Measurements from ENCODE around the gene IKBIP. TPM values are rescaled to one million over a fixed set of nuclear protein-coding genes. Genes with fewer than 3 reads are reported as not detected.
"Not testable (repeated sequence)": the region's sequence is repeated elsewhere in the genome, so short reads cannot be mapped to it uniquely, and the experiment has no call there.

The IKBIP gene
- polyA plus RNA-seq, 6 donors from 2014 or later = 6.9 to 12.1 (median 10.2) TPM

DNA sequence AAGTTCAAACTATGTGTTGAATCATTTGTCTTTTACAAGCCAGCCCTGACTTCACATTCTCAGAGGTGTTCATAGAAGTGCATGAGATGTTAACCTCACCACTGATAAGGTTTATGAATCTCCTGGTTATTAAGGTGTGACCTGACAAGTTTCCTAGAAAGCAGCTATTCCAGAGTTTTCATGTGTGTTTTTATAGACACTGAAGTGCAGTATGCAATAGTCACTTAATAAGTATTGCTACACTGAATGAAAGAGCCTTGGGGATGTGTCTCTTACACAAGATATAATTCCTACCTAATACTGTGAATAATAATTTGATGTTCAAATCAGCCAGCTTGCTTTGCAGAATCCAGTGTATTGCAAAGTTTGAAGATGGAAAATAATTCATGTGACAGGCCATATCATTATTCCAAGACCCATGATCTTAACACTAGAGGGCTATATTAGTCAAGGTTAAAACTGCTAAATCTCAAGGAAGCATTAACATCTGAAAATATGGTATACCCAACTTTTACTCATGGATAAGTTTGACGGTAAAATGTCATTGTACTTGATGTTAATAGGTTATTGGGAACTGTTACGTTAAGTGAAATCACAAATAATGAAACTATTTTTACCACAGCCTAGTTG is 38.1 kb downstream of the IKBIP start:
- DNase-seq = no peak
- H3K4me1 Mint-ChIP-seq = peaks cover 5 to 9% (median 7%) of the 10 kb centered on the region in 3 donors
- no peaks in the 10 kb centered on the region for H3K27me3 Mint-ChIP-seq
- ATAC-seq (ENCODE audit: low read depth in 2 of 2) = no peak
- peak overlapping the region in 4 of 8 donors; percentile 75 to 93 (median 88) for H3K4me3 Mint-ChIP-seq
- H3K9me3 Mint-ChIP-seq = no peaks in the 10 kb centered on the region
- peak overlapping the region in 4 of 6 donors; percentile 92 to 97 (median 94) for H3K27ac Mint-ChIP-seq
- peaks cover 9 to 11% of the 10 kb centered on the region in 2 donors for H3K36me3 Mint-ChIP-seq

DNA sequence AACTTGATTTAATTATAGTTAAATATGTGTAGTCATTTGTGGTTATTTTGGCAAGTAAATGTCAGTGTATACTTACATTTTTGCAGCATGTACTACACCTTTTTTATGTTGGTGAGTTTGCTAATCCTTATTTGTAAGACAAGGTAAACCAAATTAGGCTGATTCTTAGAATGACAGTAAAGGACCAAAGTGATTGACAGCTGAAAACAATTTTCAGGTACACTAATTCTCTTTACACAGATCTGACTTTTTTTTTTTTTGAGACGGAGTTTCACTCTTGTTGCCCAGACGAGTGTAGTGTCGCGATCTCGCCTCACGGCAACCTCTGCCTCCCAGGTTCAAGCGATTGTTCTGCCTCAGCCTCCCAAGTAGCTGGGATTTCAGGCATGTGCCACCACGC is 42.7 kb downstream of the IKBIP start:
- no peaks in the 10 kb centered on the region for H3K27me3 Mint-ChIP-seq
- DNase-seq (no peak), ATAC-seq (ENCODE audit: low read depth in 2 of 2) (no peak)
- peaks cover 0 to 4% (median under 1%) of the 10 kb centered on the region in 3 donors for H3K4me1 Mint-ChIP-seq
- peak overlapping the region in 1 of 8 donors; percentile 60 for H3K4me3 Mint-ChIP-seq
- peaks cover 9 to 11% of the 10 kb centered on the region in 2 donors for H3K36me3 Mint-ChIP-seq
- peak overlapping the region in 1 of 6 donors; percentile 57 for H3K27ac Mint-ChIP-seq
- H3K9me3 Mint-ChIP-seq = no peaks in the 10 kb centered on the region

DNA sequence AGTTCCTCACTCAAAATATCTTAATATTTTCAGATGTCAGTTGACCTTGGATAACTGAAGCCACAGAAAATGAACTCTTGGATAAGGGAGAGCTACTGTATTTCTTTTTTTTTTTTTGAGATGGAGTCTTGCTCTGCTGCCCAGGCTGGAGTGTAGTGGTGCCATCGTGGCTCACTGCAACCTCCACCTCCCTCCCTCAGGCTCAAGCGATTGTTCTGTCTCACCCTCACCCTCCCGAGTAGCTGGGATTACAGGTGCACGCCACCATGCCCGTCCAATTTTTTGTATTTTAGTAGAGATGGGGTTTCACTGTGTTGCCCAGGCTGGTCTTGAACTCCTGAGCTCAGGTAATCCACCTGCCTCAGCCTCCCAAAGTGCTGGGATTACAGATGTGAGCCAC is 47.3 kb downstream of the IKBIP start:
- H3K27ac Mint-ChIP-seq = peak overlapping the region in 4 of 6 donors; percentile 37 to 76 (median 58)
- not testable (repeated sequence) for DNase-seq; ATAC-seq (ENCODE audit: low read depth in 2 of 2); H3K36me3 Mint-ChIP-seq; H3K27me3 Mint-ChIP-seq; H3K9me3 Mint-ChIP-seq
- H3K4me3 Mint-ChIP-seq = peak overlapping the region in 2 of 8 donors; percentile 15 to 33
- H3K4me1 Mint-ChIP-seq = peaks cover 21 to 31% (median 29%) of the 10 kb centered on the region in 3 donors

DNA sequence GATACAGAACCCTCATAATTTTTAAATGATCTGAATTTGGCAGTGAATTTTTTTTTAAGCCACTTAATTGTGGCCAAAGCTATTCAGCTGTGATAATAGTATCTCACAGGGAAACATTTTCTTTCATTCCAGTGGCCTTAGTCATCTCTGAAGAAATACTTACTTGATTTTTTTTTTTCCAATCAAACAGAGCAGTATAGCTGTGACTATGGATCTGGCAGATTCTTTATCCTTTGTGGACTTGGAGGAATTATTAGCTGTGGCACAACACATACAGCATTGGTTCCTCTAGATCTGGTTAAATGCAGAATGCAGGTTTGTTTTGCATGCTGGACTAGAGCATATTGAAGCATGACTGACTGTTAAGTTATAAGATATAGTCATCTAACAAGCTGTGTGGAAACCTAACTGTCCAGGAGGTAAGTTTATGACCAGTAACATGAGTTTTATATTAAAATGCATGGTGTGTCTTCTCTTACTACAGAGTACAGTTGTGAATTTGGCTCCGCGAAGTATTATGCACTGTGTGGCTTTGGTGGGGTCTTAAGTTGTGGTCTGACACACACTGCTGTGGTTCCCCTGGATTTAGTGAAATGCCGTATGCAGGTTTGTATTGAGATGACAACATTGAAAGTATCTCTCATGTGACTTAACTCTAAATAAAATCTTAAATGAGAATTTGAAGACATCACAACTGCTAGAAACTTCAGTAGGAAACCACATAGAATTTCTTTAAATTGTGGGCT is 49.2 kb downstream of the IKBIP start:
- Mint-ChIP-seq H3K36me3 (peaks cover 7% of the 10 kb centered on the region in 2 donors), H3K4me3 (peak overlapping the region; percentile 88 to 99 (median 97)), H3K27me3 (no peaks in the 10 kb centered on the region), H3K9me3 (no peaks in the 10 kb centered on the region), H3K4me1 (peaks cover 21 to 36% (median 29%) of the 10 kb centered on the region in 3 donors), H3K27ac (peak overlapping the region; percentile 55 to 99 (median 99))
- ATAC-seq (ENCODE audit: low read depth in 2 of 2) (no peak), DNase-seq (no peak)

DNA sequence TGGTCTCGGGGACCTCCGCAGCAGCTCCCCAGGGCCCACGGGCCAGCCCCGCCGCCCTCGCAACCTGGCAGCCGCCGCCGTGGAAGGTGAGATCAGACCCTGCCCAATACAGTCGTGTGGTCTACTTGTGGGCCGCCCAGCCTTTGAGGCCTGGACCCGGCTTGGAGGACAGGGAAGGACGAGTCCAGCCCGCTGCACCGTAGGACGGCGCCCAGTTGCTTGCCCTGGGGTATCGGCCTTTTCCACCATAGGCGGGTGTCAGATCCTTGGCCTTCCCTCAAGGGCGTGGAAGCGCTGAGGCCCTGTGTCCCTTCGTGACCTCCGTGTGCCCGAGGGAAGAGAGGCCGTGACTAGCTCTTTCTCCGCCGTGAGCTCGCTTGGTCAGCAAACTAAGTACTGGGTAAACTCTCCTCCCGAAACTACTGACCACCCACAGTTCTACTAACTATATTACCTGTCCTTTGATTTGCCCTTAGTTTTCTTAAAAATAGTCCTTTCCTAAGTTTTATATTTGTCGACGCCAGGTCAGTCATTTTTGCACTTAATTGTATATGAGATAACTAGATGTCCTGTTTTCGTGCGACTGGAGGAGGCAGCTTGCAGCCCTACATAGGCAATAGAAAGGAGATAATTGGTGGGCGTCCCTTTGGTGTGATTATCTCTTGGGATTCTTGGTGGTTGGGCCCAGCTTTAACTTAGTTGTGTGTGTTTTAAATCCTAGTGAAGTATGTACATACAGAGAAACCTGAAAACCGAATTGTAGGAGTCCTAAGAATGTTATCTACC is 50.3 kb downstream of the IKBIP start:
- Mint-ChIP-seq H3K9me3 (no peaks in the 10 kb centered on the region), H3K36me3 (peaks cover 7% of the 10 kb centered on the region in 2 donors), H3K4me3 (peak overlapping the region; percentile 88 to 99 (median 97)), H3K27me3 (no peaks in the 10 kb centered on the region), H3K27ac (peak overlapping the region; percentile 95 to 99 (median 99)), H3K4me1 (peaks cover 21 to 36% (median 29%) of the 10 kb centered on the region in 3 donors)
- ATAC-seq (ENCODE audit: low read depth in 2 of 2) (no peak), DNase-seq (no peak)

DNA sequence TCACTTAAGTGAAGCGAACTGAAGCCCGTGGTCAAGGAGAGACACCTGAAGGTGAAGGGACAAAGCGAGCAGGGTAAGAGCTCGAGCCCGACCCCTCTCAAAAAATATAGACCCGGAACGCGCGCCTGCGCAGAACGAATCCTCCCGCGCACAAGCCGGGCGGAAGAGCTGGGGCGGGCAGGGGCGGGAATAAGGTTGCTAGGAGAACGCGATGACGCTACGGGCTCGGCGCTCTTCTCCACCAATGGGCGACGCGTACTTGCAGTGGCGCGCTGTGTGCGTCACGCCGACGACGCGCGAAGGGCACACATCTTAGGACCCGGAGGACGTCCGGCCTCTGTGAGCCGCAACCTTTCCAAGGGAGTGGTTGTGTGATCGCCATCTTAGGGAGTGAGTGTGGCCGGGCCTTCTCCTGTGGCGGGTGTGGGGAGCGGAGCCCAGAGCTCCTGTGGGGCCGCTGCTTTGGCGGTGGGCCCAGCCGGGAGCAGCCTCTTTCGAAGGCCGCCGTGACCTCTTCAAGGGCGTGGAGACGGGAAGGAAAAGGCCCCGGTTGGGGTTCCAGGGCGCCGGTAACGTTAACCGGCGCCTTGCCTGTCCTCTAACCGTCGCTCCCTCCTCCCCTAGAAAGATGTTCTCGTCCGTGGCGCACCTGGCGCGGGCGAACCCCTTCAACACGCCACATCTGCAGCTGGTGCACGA is 51.1 kb downstream of the IKBIP start, which contains the start of gene SLC25A3:
Gene SLC25A3, plus strand, starts transcription at position 336 of the 699 bp plus-strand sequence. Its CDS starts 293 bp downstream, at position 629.
- DNase-seq = peak; percentile 91
- Mint-ChIP-seq H3K9me3 (no peaks in the 10 kb centered on the region), H3K27ac (peak within 1 kb of the TSS; percentile 95 to 99 (median 99)), H3K27me3 (no peaks in the 10 kb centered on the region), H3K36me3 (peaks cover 7% of the 10 kb centered on the region in 2 donors), H3K4me1 (peaks cover 21 to 36% (median 29%) of the 10 kb centered on the region in 3 donors), H3K4me3 (peak within 1 kb of the TSS; percentile 88 to 99 (median 97))
- ATAC-seq (ENCODE audit: low read depth in 2 of 2) = peak; percentile 95 to 96

DNA sequence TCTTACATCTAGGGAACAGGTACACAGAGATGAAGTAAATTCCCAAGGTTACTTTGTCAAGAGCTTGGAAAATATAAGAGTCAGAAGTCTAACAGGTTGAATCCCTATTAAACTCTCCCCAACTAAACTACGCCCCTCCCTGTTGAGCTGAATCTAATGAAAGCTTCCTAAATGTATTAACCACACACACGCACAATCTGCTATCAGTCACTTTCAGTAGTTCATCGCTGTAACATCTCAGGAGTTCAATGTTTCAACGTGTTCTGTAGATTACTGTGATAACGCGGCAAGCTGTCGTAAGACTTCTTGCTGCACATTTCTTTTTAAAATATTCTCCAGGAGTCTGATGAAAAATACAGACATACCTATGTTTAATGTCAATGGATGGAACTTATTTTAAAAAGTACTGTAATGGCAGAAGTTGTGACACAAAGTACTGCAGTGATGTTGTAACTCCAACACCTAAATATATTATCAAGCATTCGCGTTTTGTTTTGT is 51.7 kb downstream of the IKBIP start:
- peak overlapping the region; percentile 95 to 99 (median 99) for H3K27ac Mint-ChIP-seq

DNA sequence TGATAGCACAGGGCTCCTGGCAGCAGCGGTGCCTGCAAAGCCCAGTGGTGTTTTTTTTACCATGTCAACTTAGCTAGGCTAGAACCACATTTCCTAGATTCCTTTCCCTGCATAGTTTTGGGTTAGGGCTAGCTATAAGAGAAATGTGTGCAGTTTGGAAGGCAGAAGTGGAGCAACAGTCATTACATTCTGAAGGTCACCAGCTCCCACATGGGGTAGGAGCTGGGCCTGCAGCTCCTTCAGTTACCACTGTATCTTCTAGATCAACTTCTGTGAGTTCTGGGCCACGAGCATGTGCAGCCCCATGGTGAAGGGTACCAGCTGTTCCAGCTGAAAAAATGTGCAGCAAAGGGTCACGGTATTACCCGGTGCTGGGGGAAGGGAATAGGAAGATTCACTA is 53.4 kb downstream of the IKBIP start:
- ATAC-seq (ENCODE audit: low read depth in 2 of 2) (no peak), DNase-seq (no peak)
- peaks cover 21 to 31% (median 24%) of the 10 kb centered on the region in 3 donors for H3K4me1 Mint-ChIP-seq
- peaks cover 7% of the 10 kb centered on the region in 2 donors for H3K36me3 Mint-ChIP-seq
- peak overlapping the region in 3 of 6 donors; percentile 21 to 86 (median 39) for H3K27ac Mint-ChIP-seq
- H3K9me3 Mint-ChIP-seq = no peaks in the 10 kb centered on the region
- no peaks in the 10 kb centered on the region for H3K27me3 Mint-ChIP-seq
- H3K4me3 Mint-ChIP-seq = peak overlapping the region in 3 of 8 donors; percentile 43 to 81 (median 51)

More for the DNA sequence above, 51.7 kb downstream of the IKBIP start:
- peaks cover 21 to 36% (median 29%) of the 10 kb centered on the region in 3 donors for H3K4me1 Mint-ChIP-seq
- no peaks in the 10 kb centered on the region for H3K9me3 Mint-ChIP-seq
- peaks cover 7% of the 10 kb centered on the region in 2 donors for H3K36me3 Mint-ChIP-seq
- DNase-seq (no peak), ATAC-seq (ENCODE audit: low read depth in 2 of 2) (peak in 1 of 2 donors; percentile 0)
- peak overlapping the region; percentile 88 to 99 (median 97) for H3K4me3 Mint-ChIP-seq
- no peaks in the 10 kb centered on the region for H3K27me3 Mint-ChIP-seq

DNA sequence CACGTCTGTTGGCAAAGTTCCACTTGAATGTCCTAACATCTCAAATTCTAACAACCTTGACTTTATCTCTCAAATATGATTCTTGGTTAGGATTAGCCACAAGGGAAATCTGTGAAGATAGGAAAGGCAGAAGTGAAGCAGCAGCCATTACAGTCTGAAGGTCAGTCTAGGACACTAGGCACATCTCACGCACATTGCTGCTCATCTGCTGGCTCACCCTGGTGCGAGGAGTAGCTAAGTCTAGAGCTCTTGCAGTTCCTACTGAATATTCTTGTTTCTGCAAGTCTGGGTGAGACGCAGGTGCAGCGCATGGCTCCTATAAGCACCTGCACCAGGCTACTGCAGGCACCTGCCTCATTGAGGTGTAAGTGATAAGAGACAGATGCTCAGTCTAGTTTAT is 57.5 kb downstream of the IKBIP start:
- ATAC-seq (ENCODE audit: low read depth in 2 of 2) (no peak), DNase-seq (no peak)
- no peaks in the 10 kb centered on the region for H3K36me3 Mint-ChIP-seq
- no peaks in the 10 kb centered on the region for H3K9me3 Mint-ChIP-seq
- no peaks in the 10 kb centered on the region for H3K27me3 Mint-ChIP-seq
- peaks cover 0 to 5% (median 0%) of the 10 kb centered on the region in 3 donors for H3K4me1 Mint-ChIP-seq
- no peak overlapping the region for H3K27ac Mint-ChIP-seq
- no peak overlapping the region for H3K4me3 Mint-ChIP-seq

DNA sequence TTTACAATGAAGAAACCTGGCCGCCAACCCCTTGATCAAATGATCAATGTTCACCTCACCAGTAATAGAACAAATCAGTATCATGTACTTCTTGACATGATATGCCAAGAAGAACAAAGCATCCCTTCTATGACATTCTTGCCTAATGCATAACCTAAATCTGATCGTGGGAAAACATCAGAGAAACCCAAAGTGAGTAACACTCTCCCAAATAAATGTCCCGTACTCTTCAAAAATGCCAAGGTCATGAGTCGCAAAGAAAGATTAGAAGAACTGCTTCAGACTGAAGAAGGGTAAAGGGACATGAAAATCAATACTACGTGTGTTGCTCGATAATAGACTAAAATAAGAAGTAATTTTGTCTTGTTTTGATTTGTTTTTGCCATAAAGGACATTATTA is 62.5 kb downstream of the IKBIP start:
- no peaks in the 10 kb centered on the region for H3K27me3 Mint-ChIP-seq
- no peaks in the 10 kb centered on the region for H3K4me1 Mint-ChIP-seq
- no peak overlapping the region for H3K27ac Mint-ChIP-seq
- DNase-seq (no peak), ATAC-seq (ENCODE audit: low read depth in 2 of 2) (no peak)
- no peak overlapping the region for H3K4me3 Mint-ChIP-seq
- no peaks in the 10 kb centered on the region for H3K9me3 Mint-ChIP-seq
- H3K36me3 Mint-ChIP-seq = no peaks in the 10 kb centered on the region

DNA sequence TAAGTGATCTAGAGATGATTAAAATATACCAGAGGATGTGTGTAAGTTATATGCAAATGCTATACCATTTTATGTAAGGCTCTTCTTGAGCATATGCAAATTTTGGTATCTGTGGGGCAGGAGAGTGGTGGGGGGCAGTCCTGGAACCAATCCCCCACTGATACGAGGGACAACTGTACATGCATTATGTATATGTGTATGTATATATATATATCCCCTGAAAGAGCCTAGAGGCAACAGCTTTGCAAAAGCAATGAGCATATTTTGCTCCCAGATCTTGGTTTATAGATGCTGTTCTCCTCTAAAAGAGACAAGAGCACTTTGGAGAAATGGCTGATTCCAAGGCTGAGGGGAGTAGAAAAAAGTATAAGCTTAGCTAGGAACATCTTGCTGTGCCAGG is 63.5 kb downstream of the IKBIP start:
- Mint-ChIP-seq H3K27me3 (no peaks in the 10 kb centered on the region), H3K4me3 (no peak overlapping the region), H3K4me1 (no peaks in the 10 kb centered on the region), H3K27ac (no peak overlapping the region), H3K9me3 (peaks cover 0 to 3% (median 0%) of the 10 kb centered on the region in 7 donors), H3K36me3 (no peaks in the 10 kb centered on the region)
- ATAC-seq (ENCODE audit: low read depth in 2 of 2) (no peak), DNase-seq (no peak)

DNA sequence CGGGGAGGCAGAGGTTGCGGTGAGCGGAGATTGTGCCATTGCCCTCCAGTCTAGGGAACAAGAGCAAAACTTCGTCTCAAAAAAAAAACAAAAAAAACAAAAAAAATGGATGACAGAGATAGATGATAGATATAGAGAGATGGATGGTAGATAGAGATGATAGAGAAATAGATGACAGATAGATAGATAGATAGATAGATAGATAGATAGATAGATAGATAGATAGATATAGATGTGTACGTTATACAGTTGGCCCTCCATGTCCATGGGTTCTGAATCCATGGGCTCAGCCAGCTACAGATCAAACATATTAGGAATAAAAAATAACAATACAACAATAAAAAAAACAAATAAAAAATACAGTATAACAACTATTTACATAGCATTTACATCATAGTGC is 63.9 kb downstream of the IKBIP start:
- Mint-ChIP-seq H3K9me3 (peaks cover 0 to 3% (median 0%) of the 10 kb centered on the region in 7 donors), H3K4me3 (peak overlapping the region in 1 of 8 donors; percentile 57), H3K4me1 (no peaks in the 10 kb centered on the region), H3K27me3 (no peaks in the 10 kb centered on the region), H3K27ac (no peak overlapping the region), H3K36me3 (no peaks in the 10 kb centered on the region)
- DNase-seq (no peak), ATAC-seq (ENCODE audit: low read depth in 2 of 2) (no peak)

Measured in naive B cell (primary cell).